ENCODE measurements around the gene POLR3B. TPM values are rescaled to one million over a fixed set of nuclear protein-coding genes. Genes with fewer than 3 reads are reported as not detected.

Gene POLR3B
- total and polyA plus RNA-seq, 4 donors = 5.4 to 12.2 (median 7.0) TPM

DNA sequence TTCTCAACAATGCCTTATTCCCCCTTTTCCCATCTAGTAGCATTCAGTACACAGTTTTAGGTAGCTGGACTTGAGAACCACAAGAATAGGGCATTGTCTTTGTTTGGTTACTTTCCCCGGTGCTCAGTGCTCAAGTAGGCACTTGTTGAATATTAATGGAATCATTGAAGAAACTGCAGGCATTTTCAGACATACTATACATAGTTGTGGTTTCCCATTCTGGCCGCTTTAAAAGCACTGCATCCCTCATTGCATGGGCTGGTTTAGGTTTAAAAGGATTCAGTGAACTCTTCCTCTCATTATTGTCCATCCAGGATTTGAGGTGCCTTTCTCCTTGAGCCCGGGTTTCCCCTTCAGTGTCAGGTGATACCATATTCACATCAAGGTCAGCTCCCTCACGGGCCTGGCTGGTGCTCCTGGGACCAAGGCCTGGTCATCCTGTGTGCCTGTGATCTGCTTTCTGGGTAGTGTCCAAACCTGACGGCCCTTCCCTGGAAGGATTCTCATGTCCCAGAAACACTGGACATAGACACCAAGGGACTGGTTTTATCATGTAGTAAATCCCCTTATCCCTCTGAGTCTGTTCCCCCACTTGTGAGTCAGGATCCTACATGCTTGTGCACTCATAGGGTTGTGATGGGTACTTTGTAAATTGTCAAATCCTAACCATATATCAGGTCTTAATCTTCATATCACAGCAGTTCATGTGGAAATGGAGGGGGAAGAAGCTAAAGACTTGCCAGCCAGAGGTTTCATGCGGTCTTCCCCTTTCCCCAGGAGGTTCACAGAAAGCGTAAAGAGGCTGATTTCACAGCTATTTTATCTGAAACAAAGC is 47.7 kb upstream of the POLR3B start:
- 86% methylated on average over 7 of the region's 7 CpGs for WGBS
- H3K27me3 ChIP-seq (ENCODE audit: control insufficient read depth in 4 of 4, insufficient read depth in 4 of 4, low read length in 3 of 4) = no peaks in the 10 kb centered on the region
- no peak overlapping the region for H3K4me3 ChIP-seq (ENCODE audit: low read depth in 1 of 3, low read length in 3 of 3)
- H3K36me3 ChIP-seq (ENCODE audit: control insufficient read depth in 4 of 4, insufficient read depth in 3 of 4, low read depth in 1 of 4, low read length in 3 of 4) = peaks cover 0 to 2% (median 2%) of the 10 kb centered on the region in 4 donors
- H3K27ac ChIP-seq (ENCODE audit: low read depth in 1 of 2, low read length in 2 of 2) = no peak overlapping the region
- no peaks in the 10 kb centered on the region for H3K9me3 ChIP-seq (ENCODE audit: control insufficient read depth in 4 of 4, low read length in 3 of 4)
- TF ChIP-seq NR2F2 (IDR thresholded peaks at IDR 0.05) = no peak
- TF ChIP-seq FOXA2 (IDR thresholded peaks at IDR 0.05) = no peak
- TF ChIP-seq, protein P1, sequence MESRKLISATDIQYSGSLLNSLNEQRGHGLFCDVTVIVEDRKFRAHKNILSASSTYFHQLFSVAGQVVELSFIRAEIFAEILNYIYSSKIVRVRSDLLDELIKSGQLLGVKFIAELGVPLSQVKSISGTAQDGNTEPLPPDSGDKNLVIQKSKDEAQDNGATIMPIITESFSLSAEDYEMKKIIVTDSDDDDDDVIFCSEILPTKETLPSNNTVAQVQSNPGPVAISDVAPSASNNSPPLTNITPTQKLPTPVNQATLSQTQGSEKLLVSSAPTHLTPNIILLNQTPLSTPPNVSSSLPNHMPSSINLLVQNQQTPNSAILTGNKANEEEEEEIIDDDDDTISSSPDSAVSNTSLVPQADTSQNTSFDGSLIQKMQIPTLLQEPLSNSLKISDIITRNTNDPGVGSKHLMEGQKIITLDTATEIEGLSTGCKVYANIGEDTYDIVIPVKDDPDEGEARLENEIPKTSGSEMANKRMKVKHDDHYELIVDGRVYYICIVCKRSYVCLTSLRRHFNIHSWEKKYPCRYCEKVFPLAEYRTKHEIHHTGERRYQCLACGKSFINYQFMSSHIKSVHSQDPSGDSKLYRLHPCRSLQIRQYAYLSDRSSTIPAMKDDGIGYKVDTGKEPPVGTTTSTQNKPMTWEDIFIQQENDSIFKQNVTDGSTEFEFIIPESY (IDR thresholded peaks at IDR 0.05) = no peak
- TF ChIP-seq FOXA1 (IDR thresholded peaks at IDR 0.05) = no peak
- no peak for TF ChIP-seq RAD21 (IDR thresholded peaks at IDR 0.05)
- no peaks in the 10 kb centered on the region for H3K4me1 ChIP-seq (ENCODE audit: control insufficient read depth in 4 of 4, insufficient read depth in 4 of 4, low read length in 3 of 4)
- H3K9ac ChIP-seq (ENCODE audit: low read depth in 1 of 2, low read length in 2 of 2) = no peak overlapping the region
- no peak for DNase-seq (ENCODE audit: low spot score)

GRCh38 chr12:106310687-106311086 is 46.9 kb upstream of the POLR3B start:
- Histone ChIP-seq H3K27ac (ENCODE audit: low read depth in 1 of 2, low read length in 2 of 2) (no peak overlapping the region), H3K36me3 (ENCODE audit: control insufficient read depth in 4 of 4, insufficient read depth in 3 of 4, low read depth in 1 of 4, low read length in 3 of 4) (peaks cover 3 to 7% (median 5%) of the 10 kb centered on the region in 4 donors), H3K9me3 (ENCODE audit: control insufficient read depth in 4 of 4, low read length in 3 of 4) (no peaks in the 10 kb centered on the region), H3K4me3 (ENCODE audit: low read depth in 1 of 3, low read length in 3 of 3) (no peak overlapping the region), H3K9ac (ENCODE audit: low read depth in 1 of 2, low read length in 2 of 2) (no peak overlapping the region), H3K4me1 (ENCODE audit: control insufficient read depth in 4 of 4, insufficient read depth in 4 of 4, low read length in 3 of 4) (no peaks in the 10 kb centered on the region), H3K27me3 (ENCODE audit: control insufficient read depth in 4 of 4, insufficient read depth in 4 of 4, low read length in 3 of 4) (no peaks in the 10 kb centered on the region)
- 88% methylated on average over 5 of the region's 5 CpGs for WGBS
- TF ChIP-seq, protein P2, sequence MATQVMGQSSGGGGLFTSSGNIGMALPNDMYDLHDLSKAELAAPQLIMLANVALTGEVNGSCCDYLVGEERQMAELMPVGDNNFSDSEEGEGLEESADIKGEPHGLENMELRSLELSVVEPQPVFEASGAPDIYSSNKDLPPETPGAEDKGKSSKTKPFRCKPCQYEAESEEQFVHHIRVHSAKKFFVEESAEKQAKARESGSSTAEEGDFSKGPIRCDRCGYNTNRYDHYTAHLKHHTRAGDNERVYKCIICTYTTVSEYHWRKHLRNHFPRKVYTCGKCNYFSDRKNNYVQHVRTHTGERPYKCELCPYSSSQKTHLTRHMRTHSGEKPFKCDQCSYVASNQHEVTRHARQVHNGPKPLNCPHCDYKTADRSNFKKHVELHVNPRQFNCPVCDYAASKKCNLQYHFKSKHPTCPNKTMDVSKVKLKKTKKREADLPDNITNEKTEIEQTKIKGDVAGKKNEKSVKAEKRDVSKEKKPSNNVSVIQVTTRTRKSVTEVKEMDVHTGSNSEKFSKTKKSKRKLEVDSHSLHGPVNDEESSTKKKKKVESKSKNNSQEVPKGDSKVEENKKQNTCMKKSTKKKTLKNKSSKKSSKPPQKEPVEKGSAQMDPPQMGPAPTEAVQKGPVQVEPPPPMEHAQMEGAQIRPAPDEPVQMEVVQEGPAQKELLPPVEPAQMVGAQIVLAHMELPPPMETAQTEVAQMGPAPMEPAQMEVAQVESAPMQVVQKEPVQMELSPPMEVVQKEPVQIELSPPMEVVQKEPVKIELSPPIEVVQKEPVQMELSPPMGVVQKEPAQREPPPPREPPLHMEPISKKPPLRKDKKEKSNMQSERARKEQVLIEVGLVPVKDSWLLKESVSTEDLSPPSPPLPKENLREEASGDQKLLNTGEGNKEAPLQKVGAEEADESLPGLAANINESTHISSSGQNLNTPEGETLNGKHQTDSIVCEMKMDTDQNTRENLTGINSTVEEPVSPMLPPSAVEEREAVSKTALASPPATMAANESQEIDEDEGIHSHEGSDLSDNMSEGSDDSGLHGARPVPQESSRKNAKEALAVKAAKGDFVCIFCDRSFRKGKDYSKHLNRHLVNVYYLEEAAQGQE (IDR thresholded peaks at IDR 0.05) = no peak
- no peak for TF ChIP-seq SP1 (IDR thresholded peaks at IDR 0.05)
- TF ChIP-seq FOXA1 (IDR thresholded peaks at IDR 0.05) = no peak
- TF ChIP-seq, protein P1 (IDR thresholded peaks at IDR 0.05) = no peak
- no peak for TF ChIP-seq EGR1 (IDR thresholded peaks at IDR 0.05; ENCODE audit: low read depth in 2 of 2)
- TF ChIP-seq JUND (IDR thresholded peaks at IDR 0.05) = no peak
- TF ChIP-seq CTCF (IDR thresholded peaks at IDR 0.05; ENCODE audit: low read depth, low read length, missing input control) = no peak
- TF ChIP-seq MAX (IDR thresholded peaks at IDR 0.05) = no peak
- TF ChIP-seq ATF3 (IDR thresholded peaks at IDR 0.05) = no peak
- TF ChIP-seq HNF4G (IDR thresholded peaks at IDR 0.05) = no peak
- no peak for TF ChIP-seq RXRA (IDR thresholded peaks at IDR 0.05)
- TF ChIP-seq GABPA (IDR thresholded peaks at IDR 0.05 in 1 of 2, conservative IDR thresholded peaks at IDR 0.05 in 1 of 2) = no peak
- no peak for TF ChIP-seq TAF1 (conservative IDR thresholded peaks at IDR 0.05)
- no peak for TF ChIP-seq FOXA2 (IDR thresholded peaks at IDR 0.05)
- no peak for TF ChIP-seq YY1 (IDR thresholded peaks at IDR 0.05)
- no peak for TF ChIP-seq RAD21 (IDR thresholded peaks at IDR 0.05)
- no peak for DNase-seq (ENCODE audit: low spot score)

Measured in liver (tissue), 9 donors.